Fibroblast of lung (primary cell): ENCODE results near the gene RNF112.

Source experiments
- EZH2 ChIP-seq: IDR thresholded peaks from 2 replicates; pipeline ENCODE4 v1.5.1; 2012; ENCODE audit warnings: low read length, control low read depth, mild to moderate bottlenecking; ENCODE audit errors: missing control alignments
- TF ChIP-seq, protein P1 (sequence below), 2 donors: IDR thresholded peaks in 1 of 2; conservative IDR thresholded peaks in 1 of 2; 1 replicate in 1 of 2; 2 replicates in 1 of 2; pipeline ENCODE4 v1.5.1; 2011 to 2012; ENCODE audit warnings: low read length in 2 of 2, control low read depth in 1 of 2, inconsistent platforms in 1 of 2, low read depth in 1 of 2, mild to moderate bottlenecking in 1 of 2

- TF ChIP-seq, protein P1, sequence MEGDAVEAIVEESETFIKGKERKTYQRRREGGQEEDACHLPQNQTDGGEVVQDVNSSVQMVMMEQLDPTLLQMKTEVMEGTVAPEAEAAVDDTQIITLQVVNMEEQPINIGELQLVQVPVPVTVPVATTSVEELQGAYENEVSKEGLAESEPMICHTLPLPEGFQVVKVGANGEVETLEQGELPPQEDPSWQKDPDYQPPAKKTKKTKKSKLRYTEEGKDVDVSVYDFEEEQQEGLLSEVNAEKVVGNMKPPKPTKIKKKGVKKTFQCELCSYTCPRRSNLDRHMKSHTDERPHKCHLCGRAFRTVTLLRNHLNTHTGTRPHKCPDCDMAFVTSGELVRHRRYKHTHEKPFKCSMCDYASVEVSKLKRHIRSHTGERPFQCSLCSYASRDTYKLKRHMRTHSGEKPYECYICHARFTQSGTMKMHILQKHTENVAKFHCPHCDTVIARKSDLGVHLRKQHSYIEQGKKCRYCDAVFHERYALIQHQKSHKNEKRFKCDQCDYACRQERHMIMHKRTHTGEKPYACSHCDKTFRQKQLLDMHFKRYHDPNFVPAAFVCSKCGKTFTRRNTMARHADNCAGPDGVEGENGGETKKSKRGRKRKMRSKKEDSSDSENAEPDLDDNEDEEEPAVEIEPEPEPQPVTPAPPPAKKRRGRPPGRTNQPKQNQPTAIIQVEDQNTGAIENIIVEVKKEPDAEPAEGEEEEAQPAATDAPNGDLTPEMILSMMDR (conservative IDR thresholded peaks at IDR 0.05 in 1 of 2, IDR thresholded peaks at IDR 0.05 in 1 of 2; ENCODE audit: low read depth in 1 of 2, low read length in 2 of 2) = no peak
- no peak for TF ChIP-seq EZH2
Measured at GRCh38 chr17:19412984-19413383, 2.0 kb downstream of the RNF112 start.
